NB4 (cell line): ENCODE results near the gene ZZZ3.

Source experiments
- POLR2A ChIP-seq: IDR thresholded peaks from 2 replicates; pipeline ENCODE4 v1.6.1; 2011; ENCODE audit warnings: mild to moderate bottlenecking; ENCODE audit not compliant: insufficient read length; ENCODE audit errors: extremely low read depth
- TF ChIP-seq, protein P1 (sequence below): IDR thresholded peaks from 2 replicates; pipeline ENCODE4 v1.6.1; 2011; ENCODE audit warnings: low read depth, low read length
- TF ChIP-seq, protein P2 (sequence below): IDR thresholded peaks from one replicate; pipeline ENCODE4 v1.5.1; 2012; ENCODE audit warnings: low read depth, low read length

DNA sequence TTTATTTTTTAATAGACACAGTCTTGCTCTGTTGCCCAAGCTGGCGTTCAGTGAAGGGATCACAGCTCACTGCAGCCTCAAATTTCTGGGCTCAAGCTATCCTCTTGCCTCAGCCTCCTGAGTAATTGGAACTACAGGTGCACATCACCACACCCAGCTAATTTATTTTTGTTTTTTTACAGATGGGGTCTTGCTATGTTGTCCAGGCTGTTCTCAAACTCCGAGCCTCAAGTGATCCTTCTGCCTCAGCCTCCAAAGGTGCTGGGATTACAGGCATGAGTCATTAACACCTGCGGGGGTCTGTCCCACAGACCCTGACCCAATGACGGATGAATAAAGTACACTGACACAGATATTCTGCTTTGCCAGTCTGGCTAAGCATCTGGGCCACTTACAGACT is 33.6 kb upstream of the ZZZ3 start:
- TF ChIP-seq, protein P1, sequence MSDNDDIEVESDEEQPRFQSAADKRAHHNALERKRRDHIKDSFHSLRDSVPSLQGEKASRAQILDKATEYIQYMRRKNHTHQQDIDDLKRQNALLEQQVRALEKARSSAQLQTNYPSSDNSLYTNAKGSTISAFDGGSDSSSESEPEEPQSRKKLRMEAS = no peak
- TF ChIP-seq, protein P2, sequence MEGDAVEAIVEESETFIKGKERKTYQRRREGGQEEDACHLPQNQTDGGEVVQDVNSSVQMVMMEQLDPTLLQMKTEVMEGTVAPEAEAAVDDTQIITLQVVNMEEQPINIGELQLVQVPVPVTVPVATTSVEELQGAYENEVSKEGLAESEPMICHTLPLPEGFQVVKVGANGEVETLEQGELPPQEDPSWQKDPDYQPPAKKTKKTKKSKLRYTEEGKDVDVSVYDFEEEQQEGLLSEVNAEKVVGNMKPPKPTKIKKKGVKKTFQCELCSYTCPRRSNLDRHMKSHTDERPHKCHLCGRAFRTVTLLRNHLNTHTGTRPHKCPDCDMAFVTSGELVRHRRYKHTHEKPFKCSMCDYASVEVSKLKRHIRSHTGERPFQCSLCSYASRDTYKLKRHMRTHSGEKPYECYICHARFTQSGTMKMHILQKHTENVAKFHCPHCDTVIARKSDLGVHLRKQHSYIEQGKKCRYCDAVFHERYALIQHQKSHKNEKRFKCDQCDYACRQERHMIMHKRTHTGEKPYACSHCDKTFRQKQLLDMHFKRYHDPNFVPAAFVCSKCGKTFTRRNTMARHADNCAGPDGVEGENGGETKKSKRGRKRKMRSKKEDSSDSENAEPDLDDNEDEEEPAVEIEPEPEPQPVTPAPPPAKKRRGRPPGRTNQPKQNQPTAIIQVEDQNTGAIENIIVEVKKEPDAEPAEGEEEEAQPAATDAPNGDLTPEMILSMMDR = no peak
- no peak for TF ChIP-seq POLR2A
